Neural cell (in vitro differentiated cells): Measurements from ENCODE around the gene ACVRL1. TPM values are rescaled to one million over a fixed set of nuclear protein-coding genes. Genes with fewer than 3 reads are reported as not detected.

ENCODE experiments used
- H2AFZ ChIP-seq: fragments of 200-600, 300-800 bp; sonication (generic), shearing (Covaris generic); 2 replicates; pipeline ENCODE4 v1.6.0; 2014; ENCODE audit warnings: low read depth, mild to moderate bottlenecking, antibody characterized with exemption, low read length, moderate library complexity
- H3F3A ChIP-seq: fragments of 200-600 bp; shearing (Covaris generic); 2 replicates; pipeline ENCODE4 v1.6.1; 2016; ENCODE audit warnings: mild to moderate bottlenecking, moderate library complexity, mixed read lengths, antibody characterized with exemption, low read length; ENCODE audit not compliant: insufficient read depth, poor library complexity, severe bottlenecking
- H3K27ac ChIP-seq: fragments of 200-600, 300-800 bp; sonication (generic), shearing (Covaris generic); 2 replicates; pipeline ENCODE4 v1.5.1; 2014; ENCODE audit warnings: mild to moderate bottlenecking, low read length, moderate library complexity
- H3K27me3 ChIP-seq: fragments of 300-800, 200-600 bp; sonication (generic), shearing (Covaris generic); 2 replicates; pipeline ENCODE4 v1.6.0; 2014; ENCODE audit warnings: mild to moderate bottlenecking, low read depth, low read length, moderate library complexity; ENCODE audit not compliant: insufficient read depth
- H3K36me3 ChIP-seq: fragments of 300-800, 200-600 bp; sonication (generic), shearing (Covaris generic); 2 replicates; pipeline ENCODE4 v1.5.1; 2014; ENCODE audit warnings: mild to moderate bottlenecking, antibody characterized with exemption, low read length, moderate library complexity; ENCODE audit not compliant: insufficient read depth
- H3K4me2 ChIP-seq: fragments of 300-800, 200-600 bp; sonication (generic), shearing (Covaris generic); 2 replicates; pipeline ENCODE4 v1.6.0; 2014; ENCODE audit warnings: mild to moderate bottlenecking, low read length
- H3K4me3 ChIP-seq: fragments of 300-800, 200-600 bp; sonication (generic), shearing (Covaris generic); 2 replicates; pipeline ENCODE4 v1.5.1; 2014; ENCODE audit warnings: mild to moderate bottlenecking, low read length, moderate library complexity
- H3K79me2 ChIP-seq: fragments of 200-600 bp; shearing (Covaris generic); replicated peaks from 2 replicates; pipeline ENCODE4 v1.6.0; 2014; ENCODE audit warnings: mild to moderate bottlenecking, low read length, moderate library complexity; ENCODE audit not compliant: insufficient read depth
- H3K9ac ChIP-seq: fragments of 300-800, 200-600 bp; sonication (generic), shearing (Covaris generic); 2 replicates; pipeline ENCODE4 v1.6.1; 2016; ENCODE audit warnings: mild to moderate bottlenecking, low read length, mixed read lengths
- H3K9me2 ChIP-seq: fragments of 200-600 bp; shearing (Covaris generic); 2 replicates; pipeline ENCODE4 v1.6.1; 2016; ENCODE audit warnings: mild to moderate bottlenecking, low read length, mixed read lengths; ENCODE audit not compliant: insufficient read depth
- H3K9me3 ChIP-seq: fragments of 200-600, 300-800 bp; sonication (generic), shearing (Covaris generic); 2 replicates; pipeline ENCODE4 v1.6.1; 2016; ENCODE audit warnings: mild to moderate bottlenecking, mixed run types, low read length, moderate library complexity, mixed read lengths
- H4K20me1 ChIP-seq: fragments of 200-600 bp; shearing (Covaris generic); 2 replicates; pipeline ENCODE4 v1.6.1; 2016; ENCODE audit warnings: mild to moderate bottlenecking, mixed run types; ENCODE audit not compliant: insufficient read depth
- CTCF ChIP-seq: fragments of 450-650 bp; IDR thresholded peaks from 2 replicates; pipeline ENCODE4 v1.5.1; 2014; ENCODE audit warnings: antibody characterized with exemption, mild to moderate bottlenecking, moderate library complexity; ENCODE audit not compliant: poor library complexity, severe bottlenecking
- EP300 ChIP-seq: fragments of 450-650 bp; conservative IDR thresholded peaks from 2 replicates; pipeline ENCODE4 v1.6.1; 2014; ENCODE audit warnings: antibody characterized with exemption, mild to moderate bottlenecking, moderate library complexity; ENCODE audit not compliant: poor library complexity, severe bottlenecking
- EZH2 ChIP-seq: fragments of 200-600, 300-800 bp; shearing (Covaris generic), sonication (generic); IDR thresholded peaks from 2 replicates; pipeline ENCODE4 v1.6.1; 2014; ENCODE audit warnings: antibody characterized with exemption, low read length, borderline replicate concordance, mild to moderate bottlenecking; ENCODE audit not compliant: insufficient read depth, poor library complexity, severe bottlenecking
- MXI1 ChIP-seq: fragments of 450-650 bp; conservative IDR thresholded peaks from 2 replicates; pipeline ENCODE4 v1.6.1; 2014; ENCODE audit warnings: antibody characterized with exemption, mild to moderate bottlenecking; ENCODE audit not compliant: poor library complexity, severe bottlenecking
- POLR2AphosphoS5 ChIP-seq: IDR thresholded peaks from 2 replicates; pipeline ENCODE4 v1.6.1; 2012
- RAD21 ChIP-seq: fragments of 450-650 bp; conservative IDR thresholded peaks from 2 replicates; pipeline ENCODE4 v1.6.1; 2014; ENCODE audit warnings: antibody characterized with exemption, mild to moderate bottlenecking, moderate library complexity
- REST ChIP-seq: IDR thresholded peaks from 2 replicates; pipeline ENCODE4 v1.6.1; 2012; ENCODE audit warnings: borderline replicate concordance
- SMC3 ChIP-seq: fragments of 450-650 bp; conservative IDR thresholded peaks from 2 replicates; pipeline ENCODE4 v1.6.1; 2014; ENCODE audit warnings: antibody characterized with exemption, mild to moderate bottlenecking, moderate library complexity; ENCODE audit not compliant: poor library complexity
- TAF1 ChIP-seq: IDR thresholded peaks from 2 replicates; pipeline ENCODE4 v1.6.1; 2012; ENCODE audit warnings: low read depth
- polyA plus RNA-seq: library from polyadenylated mRNA; depleted of rRNA; stranded (reverse); fragments of >200 nt; gene quantifications from 2 replicates; pipeline ENCODE4 v1.2.3, GENCODE V29; 2014

ACVRL1 gene
- polyA plus RNA-seq, 1 donor from 2014 or later: not detected

GRCh38 chr12:51891843-51892242 lies 15.5 kb upstream of the ACVRL1 start:
- TF ChIP-seq RAD21 (peak; percentile 49), EP300 (no peak), SMC3 (peak; percentile 41), CTCF (peak; percentile 52)

GRCh38 chr12:51893786-51894185 lies 13.5 kb upstream of the ACVRL1 start:
- no peaks in the 10 kb centered on the region for H3K79me2 ChIP-seq
- no peak overlapping the region for H3K9ac ChIP-seq
- no peaks in the 10 kb centered on the region for H3K36me3 ChIP-seq
- H3K4me2 ChIP-seq: no peak overlapping the region
- H3F3A ChIP-seq: no peaks in the 10 kb centered on the region
- no peaks in the 10 kb centered on the region for H3K9me2 ChIP-seq
- no peaks in the 10 kb centered on the region for H3K27me3 ChIP-seq
- no peak overlapping the region for H2AFZ ChIP-seq
- no peaks in the 10 kb centered on the region for H4K20me1 ChIP-seq
- no peak overlapping the region for H3K27ac ChIP-seq
- no peak for TF ChIP-seq RAD21
- TF ChIP-seq EZH2: no peak
- TF ChIP-seq MXI1: no peak
- TF ChIP-seq REST: no peak
- TF ChIP-seq EP300: no peak
- TF ChIP-seq POLR2AphosphoS5: no peak
- TF ChIP-seq CTCF: no peak
- no peak for TF ChIP-seq SMC3
- TF ChIP-seq TAF1: no peak
- H3K9me3 ChIP-seq: no peaks in the 10 kb centered on the region
- H3K4me3 ChIP-seq: no peak overlapping the region

More at GRCh38 chr12:51891843-51892242, 15.5 kb upstream of the ACVRL1 start:
- no peaks in the 10 kb centered on the region for H4K20me1 ChIP-seq
- no peaks in the 10 kb centered on the region for H3K79me2 ChIP-seq
- no peak overlapping the region for H3K9ac ChIP-seq
- no peaks in the 10 kb centered on the region for H3K9me3 ChIP-seq
- H3K9me2 ChIP-seq: no peaks in the 10 kb centered on the region
- no peaks in the 10 kb centered on the region for H3K27me3 ChIP-seq
- H3F3A ChIP-seq: no peaks in the 10 kb centered on the region
- no peak overlapping the region for H3K27ac ChIP-seq
- H3K36me3 ChIP-seq: no peaks in the 10 kb centered on the region
- no peak overlapping the region for H2AFZ ChIP-seq
- H3K4me2 ChIP-seq: no peak overlapping the region
- H3K4me3 ChIP-seq: no peak overlapping the region
